ENCODE results near the gene DIPK2B.
A peak's percentile ranks its signal among the peaks of the same experiment; 100 is the strongest.

Gene DIPK2B

DNA sequence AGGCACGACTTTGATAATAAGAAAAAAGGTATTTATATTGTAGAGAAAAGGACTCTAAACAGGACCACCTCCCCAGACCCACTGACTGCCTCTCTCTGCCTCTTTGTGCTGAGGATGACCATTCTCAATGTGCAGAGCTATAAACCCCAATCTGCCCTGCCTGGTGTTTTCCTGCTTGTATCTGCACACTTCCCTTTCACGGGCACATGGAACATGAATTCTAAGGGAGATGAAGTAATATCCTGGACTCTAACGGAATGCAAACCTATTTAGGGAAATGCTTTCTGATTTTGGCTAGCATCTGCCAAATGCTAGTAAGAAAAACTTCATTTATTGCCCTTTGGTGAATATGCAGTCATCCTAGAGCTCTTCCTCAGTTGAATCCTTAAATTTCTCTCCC lies 2.4 kb downstream of the DIPK2B start:
- Histone ChIP-seq H3K27ac (ENCODE audit: low read length) (no peak overlapping the region), H3K9me3 (ENCODE audit: control insufficient read depth in 2 of 2, low read length in 2 of 2) (no peaks in the 10 kb centered on the region), H3K4me1 (ENCODE audit: control insufficient read depth, insufficient read depth, low read length) (no peaks in the 10 kb centered on the region), H3K27me3 (ENCODE audit: control insufficient read depth in 1 of 2, insufficient read depth in 2 of 2, low read length in 2 of 2) (peaks cover 0 to 21% of the 10 kb centered on the region in 2 donors), H3K9ac (ENCODE audit: low read length in 2 of 2) (no peak overlapping the region), H3K4me3 (ENCODE audit: low read length in 2 of 2) (no peak overlapping the region), H3K36me3 (ENCODE audit: control insufficient read depth in 2 of 2, insufficient read depth in 2 of 2, low read length in 2 of 2) (no peaks in the 10 kb centered on the region)

DNA sequence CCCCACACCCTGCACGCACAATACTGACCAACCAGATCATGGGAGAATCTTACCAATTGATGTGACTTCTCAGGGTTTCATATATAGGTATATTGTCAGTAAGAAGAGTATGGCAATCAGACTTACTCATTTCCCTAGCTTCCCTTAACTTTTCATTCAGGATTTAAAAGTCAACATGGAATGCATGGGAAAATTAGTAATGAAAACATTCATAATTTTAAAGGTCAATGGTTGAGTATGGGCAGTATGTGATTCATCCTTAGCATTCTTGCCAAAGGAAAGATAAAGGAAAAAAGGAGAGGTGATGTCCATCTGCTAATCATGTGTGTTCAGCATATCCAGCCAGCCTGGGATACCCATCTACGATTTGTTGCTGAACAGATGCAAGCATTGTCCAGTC lies 4.0 kb downstream of the DIPK2B start:
- H3K4me1 ChIP-seq (ENCODE audit: control insufficient read depth, insufficient read depth, low read length), result no peaks in the 10 kb centered on the region
- H3K9me3 ChIP-seq (ENCODE audit: control insufficient read depth in 2 of 2, low read length in 2 of 2), result no peaks in the 10 kb centered on the region
- H3K4me3 ChIP-seq (ENCODE audit: low read length in 2 of 2), result no peak overlapping the region
- no peak overlapping the region for H3K9ac ChIP-seq (ENCODE audit: low read length in 2 of 2)
- H3K27ac ChIP-seq (ENCODE audit: low read length), result no peak overlapping the region
- H3K27me3 ChIP-seq (ENCODE audit: control insufficient read depth in 1 of 2, insufficient read depth in 2 of 2, low read length in 2 of 2), result peaks cover 0 to 22% of the 10 kb centered on the region in 2 donors
- no peaks in the 10 kb centered on the region for H3K36me3 ChIP-seq (ENCODE audit: control insufficient read depth in 2 of 2, insufficient read depth in 2 of 2, low read length in 2 of 2)

DNA sequence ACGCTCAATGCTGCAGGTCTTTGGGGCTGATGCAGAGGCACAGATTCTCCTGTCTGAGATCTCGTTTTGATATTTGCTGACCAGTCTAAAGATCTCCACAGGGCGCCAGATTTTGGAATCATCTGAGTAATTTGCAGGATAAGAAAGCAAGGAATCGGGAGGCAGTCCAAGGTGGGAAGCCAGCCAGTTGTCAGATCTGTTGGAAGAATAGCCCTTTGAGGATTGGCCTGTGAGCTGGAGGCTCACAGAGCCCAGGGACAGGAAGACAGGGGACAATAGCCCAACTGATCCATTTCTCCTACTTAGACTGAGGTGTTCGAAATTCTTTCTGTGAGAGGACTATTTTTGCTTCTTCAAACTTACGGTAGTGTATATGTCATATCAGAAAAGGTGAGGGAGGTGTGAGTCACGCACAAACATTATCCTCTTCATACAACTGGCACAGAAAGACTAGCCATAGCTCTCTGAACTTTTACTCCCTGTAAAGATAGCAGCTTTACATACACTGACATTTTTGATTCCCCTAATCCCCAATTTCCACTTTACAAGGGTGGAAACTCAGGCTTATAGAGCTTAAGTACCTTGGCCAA lies 8.8 kb downstream of the DIPK2B start:
- Histone ChIP-seq H3K4me3 (ENCODE audit: low read length in 2 of 2) (no peak overlapping the region), H3K27ac (ENCODE audit: low read length) (no peak overlapping the region), H3K4me1 (ENCODE audit: control insufficient read depth, insufficient read depth, low read length) (peaks cover 3% of the 10 kb centered on the region), H3K36me3 (ENCODE audit: control insufficient read depth in 2 of 2, insufficient read depth in 2 of 2, low read length in 2 of 2) (no peaks in the 10 kb centered on the region), H3K9me3 (ENCODE audit: control insufficient read depth in 2 of 2, low read length in 2 of 2) (no peaks in the 10 kb centered on the region), H3K9ac (ENCODE audit: low read length in 2 of 2) (no peak overlapping the region), H3K27me3 (ENCODE audit: control insufficient read depth in 1 of 2, insufficient read depth in 2 of 2, low read length in 2 of 2) (peaks cover 0 to 7% of the 10 kb centered on the region in 2 donors)

DNA sequence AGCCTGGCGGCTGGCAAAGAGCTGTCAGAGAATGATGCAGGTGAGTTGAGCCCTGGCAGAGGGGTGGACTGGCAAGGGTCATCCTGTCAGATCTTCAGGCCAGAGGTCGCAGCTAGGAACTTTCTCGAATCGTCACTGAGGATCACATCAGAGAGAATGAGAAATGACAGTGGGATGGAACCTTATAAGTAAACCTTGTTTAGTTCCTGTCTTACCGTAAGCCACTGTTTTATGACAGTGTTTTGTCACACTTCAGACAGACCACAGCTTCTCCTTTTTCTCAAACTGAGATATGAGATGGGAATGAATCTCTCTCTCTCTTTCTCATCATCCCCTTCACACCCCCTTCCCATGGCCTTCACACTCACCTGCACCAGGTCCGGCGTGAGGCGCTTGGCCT lies 9.3 kb downstream of the DIPK2B start:
- Histone ChIP-seq H3K4me1 (ENCODE audit: control insufficient read depth, insufficient read depth, low read length) (peaks cover 3% of the 10 kb centered on the region), H3K4me3 (ENCODE audit: low read length in 2 of 2) (no peak overlapping the region), H3K27me3 (ENCODE audit: control insufficient read depth in 1 of 2, insufficient read depth in 2 of 2, low read length in 2 of 2) (peaks cover 0 to 7% of the 10 kb centered on the region in 2 donors), H3K9ac (ENCODE audit: low read length in 2 of 2) (no peak overlapping the region), H3K27ac (ENCODE audit: low read length) (no peak overlapping the region), H3K36me3 (ENCODE audit: control insufficient read depth in 2 of 2, insufficient read depth in 2 of 2, low read length in 2 of 2) (no peaks in the 10 kb centered on the region), H3K9me3 (ENCODE audit: control insufficient read depth in 2 of 2, low read length in 2 of 2) (no peaks in the 10 kb centered on the region)

DNA sequence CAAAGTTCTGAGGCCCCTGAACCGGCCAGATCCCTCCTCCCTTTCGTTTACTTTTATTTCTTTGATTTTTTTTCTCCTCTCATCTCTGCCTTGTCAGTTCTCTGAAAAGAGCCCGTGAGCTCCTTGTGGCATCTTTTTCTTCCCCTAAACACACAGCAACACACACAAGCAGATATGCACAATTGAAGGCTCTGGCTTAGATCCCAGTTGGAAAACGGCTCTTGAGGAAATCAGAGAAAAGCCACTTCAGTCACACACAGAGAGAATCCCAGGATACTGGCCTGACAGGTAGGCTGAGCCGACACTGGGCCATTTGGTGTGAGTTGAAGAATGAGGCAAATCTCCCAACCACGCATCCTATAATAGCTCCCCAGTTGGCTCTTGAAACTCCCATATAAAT lies 12.9 kb downstream of the DIPK2B start:
- no peaks in the 10 kb centered on the region for H3K9me3 ChIP-seq (ENCODE audit: control insufficient read depth in 2 of 2, low read length in 2 of 2)
- no peaks in the 10 kb centered on the region for H3K36me3 ChIP-seq (ENCODE audit: control insufficient read depth in 2 of 2, insufficient read depth in 2 of 2, low read length in 2 of 2)
- H3K27ac ChIP-seq (ENCODE audit: low read length), result no peak overlapping the region
- peak overlapping the region; percentile 74 to 79 for H3K4me3 ChIP-seq (ENCODE audit: low read length in 2 of 2)
- H3K27me3 ChIP-seq (ENCODE audit: control insufficient read depth in 1 of 2, insufficient read depth in 2 of 2, low read length in 2 of 2), result peaks cover 0 to 5% of the 10 kb centered on the region in 2 donors
- peaks cover 3% of the 10 kb centered on the region for H3K4me1 ChIP-seq (ENCODE audit: control insufficient read depth, insufficient read depth, low read length)
- H3K9ac ChIP-seq (ENCODE audit: low read length in 2 of 2), result peak overlapping the region in 1 of 2 donors; percentile 58

DNA sequence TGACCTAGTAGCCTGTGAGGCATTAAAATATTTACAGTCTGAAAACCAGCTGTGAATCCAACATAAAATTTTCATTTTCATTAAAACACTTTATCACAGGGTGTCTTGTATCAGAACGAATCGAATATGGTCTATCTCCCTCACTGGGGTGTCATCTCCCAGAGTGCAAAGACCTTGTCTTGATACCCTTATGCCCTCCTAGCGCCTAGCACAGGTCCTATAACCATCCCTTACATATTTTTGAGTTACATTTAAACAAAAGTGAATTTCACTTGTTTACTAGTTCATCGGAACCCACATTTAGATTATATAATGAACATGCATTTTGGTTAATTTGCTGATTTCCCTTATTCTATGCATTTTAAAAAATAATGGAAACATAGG lies 14.0 kb downstream of the DIPK2B start:
- Histone ChIP-seq H3K4me3 (ENCODE audit: low read length in 2 of 2) (peak overlapping the region in 1 of 2 donors; percentile 79), H3K27ac (ENCODE audit: low read length) (no peak overlapping the region), H3K9ac (ENCODE audit: low read length in 2 of 2) (no peak overlapping the region)

DNA sequence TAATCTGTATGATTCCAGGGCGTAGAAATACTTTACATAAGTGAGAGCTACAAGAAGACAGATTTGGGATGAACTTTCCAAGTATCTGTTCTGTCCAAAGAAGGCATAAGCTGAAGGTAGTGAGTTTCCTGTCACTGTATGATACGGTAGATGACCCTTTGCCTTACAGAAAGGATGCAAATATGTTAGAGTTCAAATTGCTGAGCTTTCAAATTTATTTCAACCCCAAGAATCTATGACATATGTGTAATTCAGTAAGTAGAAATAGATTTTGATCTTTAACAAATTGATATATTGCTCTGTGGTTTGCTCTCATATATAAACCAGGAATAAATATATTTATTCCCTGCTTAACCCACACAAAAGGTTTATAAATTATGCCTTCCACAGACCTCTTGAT lies 16.5 kb downstream of the DIPK2B start:
- peaks cover 0 to 2% of the 10 kb centered on the region in 2 donors for H3K27me3 ChIP-seq (ENCODE audit: control insufficient read depth in 1 of 2, insufficient read depth in 2 of 2, low read length in 2 of 2)
- no peak overlapping the region for H3K4me3 ChIP-seq (ENCODE audit: low read length in 2 of 2)
- H3K9me3 ChIP-seq (ENCODE audit: control insufficient read depth in 2 of 2, low read length in 2 of 2), result no peaks in the 10 kb centered on the region
- no peaks in the 10 kb centered on the region for H3K36me3 ChIP-seq (ENCODE audit: control insufficient read depth in 2 of 2, insufficient read depth in 2 of 2, low read length in 2 of 2)
- H3K4me1 ChIP-seq (ENCODE audit: control insufficient read depth, insufficient read depth, low read length), result peaks cover 3% of the 10 kb centered on the region
- H3K27ac ChIP-seq (ENCODE audit: low read length), result no peak overlapping the region
- H3K9ac ChIP-seq (ENCODE audit: low read length in 2 of 2), result no peak overlapping the region

More for the DNA sequence above, 14.0 kb downstream of the DIPK2B start:
- Histone ChIP-seq H3K27me3 (ENCODE audit: control insufficient read depth in 1 of 2, insufficient read depth in 2 of 2, low read length in 2 of 2) (peaks cover 0 to 3% of the 10 kb centered on the region in 2 donors), H3K36me3 (ENCODE audit: control insufficient read depth in 2 of 2, insufficient read depth in 2 of 2, low read length in 2 of 2) (no peaks in the 10 kb centered on the region), H3K4me1 (ENCODE audit: control insufficient read depth, insufficient read depth, low read length) (peaks cover 3% of the 10 kb centered on the region), H3K9me3 (ENCODE audit: control insufficient read depth in 2 of 2, low read length in 2 of 2) (no peaks in the 10 kb centered on the region)

DNA sequence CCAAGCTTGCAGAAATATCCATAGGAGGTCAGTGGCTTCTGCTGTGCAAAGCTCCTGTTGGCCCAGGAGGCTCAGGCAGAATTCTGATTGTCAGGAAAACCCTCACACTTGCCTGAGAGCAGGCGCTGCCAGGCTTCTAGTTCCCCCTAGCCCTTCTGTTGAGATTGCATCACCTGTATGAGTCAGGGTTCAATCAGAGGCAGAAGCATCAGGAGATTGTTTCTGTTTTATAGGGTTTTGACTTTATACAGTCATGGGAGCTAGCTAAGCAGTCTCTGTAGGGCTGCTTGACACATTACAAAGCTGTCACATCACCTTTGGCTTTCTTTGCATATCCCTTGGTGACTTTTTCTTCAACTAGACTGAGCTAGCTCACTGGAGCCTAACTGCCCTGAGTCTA lies 27.8 kb downstream of the DIPK2B start:
- Histone ChIP-seq H3K27me3 (ENCODE audit: control insufficient read depth in 1 of 2, insufficient read depth in 2 of 2, low read length in 2 of 2) (peaks cover 0 to 23% of the 10 kb centered on the region in 2 donors), H3K4me3 (ENCODE audit: low read length in 2 of 2) (no peak overlapping the region), H3K9me3 (ENCODE audit: control insufficient read depth in 2 of 2, low read length in 2 of 2) (no peaks in the 10 kb centered on the region), H3K27ac (ENCODE audit: low read length) (no peak overlapping the region), H3K9ac (ENCODE audit: low read length in 2 of 2) (no peak overlapping the region), H3K4me1 (ENCODE audit: control insufficient read depth, insufficient read depth, low read length) (no peaks in the 10 kb centered on the region), H3K36me3 (ENCODE audit: control insufficient read depth in 2 of 2, insufficient read depth in 2 of 2, low read length in 2 of 2) (no peaks in the 10 kb centered on the region)

DNA sequence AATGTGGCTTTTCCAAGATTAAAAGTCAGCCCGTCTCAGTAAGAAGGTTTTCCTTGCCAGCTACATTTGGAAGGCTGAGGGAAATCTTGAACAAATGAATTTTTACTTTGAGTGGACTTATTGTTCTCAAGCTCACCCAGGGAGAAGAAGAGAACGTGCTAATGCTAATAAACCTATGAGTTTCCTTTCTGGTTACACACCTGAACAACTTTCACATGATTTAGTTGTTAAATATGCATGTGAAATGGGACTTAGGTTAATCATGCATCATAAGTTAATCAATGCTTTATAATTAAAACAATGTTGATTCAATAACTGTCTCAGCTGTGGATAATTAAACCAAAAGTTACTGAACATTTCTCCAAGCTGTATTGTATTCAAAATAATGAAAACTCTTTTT lies 33.9 kb downstream of the DIPK2B start:
- Histone ChIP-seq H3K9me3 (ENCODE audit: control insufficient read depth in 2 of 2, low read length in 2 of 2) (no peaks in the 10 kb centered on the region), H3K9ac (ENCODE audit: low read length in 2 of 2) (no peak overlapping the region), H3K4me3 (ENCODE audit: low read length in 2 of 2) (no peak overlapping the region), H3K4me1 (ENCODE audit: control insufficient read depth, insufficient read depth, low read length) (no peaks in the 10 kb centered on the region), H3K27me3 (ENCODE audit: control insufficient read depth in 1 of 2, insufficient read depth in 2 of 2, low read length in 2 of 2) (peaks cover 0 to 14% of the 10 kb centered on the region in 2 donors), H3K27ac (ENCODE audit: low read length) (no peak overlapping the region), H3K36me3 (ENCODE audit: control insufficient read depth in 2 of 2, insufficient read depth in 2 of 2, low read length in 2 of 2) (no peaks in the 10 kb centered on the region)

DNA sequence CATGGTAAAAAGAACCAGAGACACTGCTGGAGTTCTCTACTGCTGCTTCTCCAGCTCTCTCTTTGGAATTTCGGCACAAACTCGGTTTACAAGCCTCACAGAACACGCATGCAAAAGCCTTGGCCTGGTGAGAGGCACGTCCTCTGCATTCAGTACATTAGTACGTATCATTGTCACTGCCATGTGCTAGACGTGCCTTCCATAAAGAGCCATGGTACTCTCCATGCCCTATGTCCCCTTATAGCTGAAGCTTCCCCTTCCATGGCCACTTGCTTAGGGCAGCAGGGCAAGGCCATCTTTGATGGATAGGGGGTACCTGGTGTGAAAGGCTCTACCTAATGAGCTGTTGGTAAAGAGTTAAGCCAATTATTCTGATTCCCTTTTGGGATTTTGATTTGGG lies 35.0 kb downstream of the DIPK2B start:
- Histone ChIP-seq H3K27ac (ENCODE audit: low read length) (no peak overlapping the region), H3K9me3 (ENCODE audit: control insufficient read depth in 2 of 2, low read length in 2 of 2) (peaks cover 0 to 4% of the 10 kb centered on the region in 2 donors), H3K27me3 (ENCODE audit: control insufficient read depth in 1 of 2, insufficient read depth in 2 of 2, low read length in 2 of 2) (peaks cover 0 to 7% of the 10 kb centered on the region in 2 donors), H3K36me3 (ENCODE audit: control insufficient read depth in 2 of 2, insufficient read depth in 2 of 2, low read length in 2 of 2) (no peaks in the 10 kb centered on the region), H3K9ac (ENCODE audit: low read length in 2 of 2) (no peak overlapping the region), H3K4me1 (ENCODE audit: control insufficient read depth, insufficient read depth, low read length) (no peaks in the 10 kb centered on the region), H3K4me3 (ENCODE audit: low read length in 2 of 2) (no peak overlapping the region)

DNA sequence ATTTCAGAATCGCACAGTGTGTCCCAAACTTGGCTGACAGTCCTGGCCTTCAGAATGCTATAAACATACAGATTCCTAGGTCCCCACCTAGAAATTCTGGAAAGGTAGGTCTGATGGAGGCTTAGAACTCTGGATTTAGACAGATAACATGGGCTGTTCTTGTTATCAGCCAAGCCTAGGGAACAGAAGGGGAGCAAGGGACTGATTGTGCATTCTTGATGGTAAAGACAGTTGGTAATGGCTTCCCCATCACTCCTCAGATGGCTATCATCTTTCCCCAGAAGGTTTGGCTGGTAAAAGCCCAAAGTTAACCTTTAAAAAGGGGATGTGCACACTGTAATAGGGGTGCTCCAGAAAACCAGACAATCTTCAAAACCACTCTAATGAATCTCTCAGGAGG lies 35.7 kb downstream of the DIPK2B start:
- Histone ChIP-seq H3K27me3 (ENCODE audit: control insufficient read depth in 1 of 2, insufficient read depth in 2 of 2, low read length in 2 of 2) (peaks cover 0 to 6% of the 10 kb centered on the region in 2 donors), H3K4me1 (ENCODE audit: control insufficient read depth, insufficient read depth, low read length) (no peaks in the 10 kb centered on the region), H3K27ac (ENCODE audit: low read length) (no peak overlapping the region), H3K9me3 (ENCODE audit: control insufficient read depth in 2 of 2, low read length in 2 of 2) (peaks cover 0 to 7% of the 10 kb centered on the region in 2 donors), H3K9ac (ENCODE audit: low read length in 2 of 2) (no peak overlapping the region), H3K36me3 (ENCODE audit: control insufficient read depth in 2 of 2, insufficient read depth in 2 of 2, low read length in 2 of 2) (no peaks in the 10 kb centered on the region), H3K4me3 (ENCODE audit: low read length in 2 of 2) (no peak overlapping the region)
